ENCODE measurements around the gene DAD1.
"Not testable (repeated sequence)": the region's sequence is repeated elsewhere in the genome, so short reads cannot be mapped to it uniquely, and the experiment has no call there.

DAD1 gene

DNA sequence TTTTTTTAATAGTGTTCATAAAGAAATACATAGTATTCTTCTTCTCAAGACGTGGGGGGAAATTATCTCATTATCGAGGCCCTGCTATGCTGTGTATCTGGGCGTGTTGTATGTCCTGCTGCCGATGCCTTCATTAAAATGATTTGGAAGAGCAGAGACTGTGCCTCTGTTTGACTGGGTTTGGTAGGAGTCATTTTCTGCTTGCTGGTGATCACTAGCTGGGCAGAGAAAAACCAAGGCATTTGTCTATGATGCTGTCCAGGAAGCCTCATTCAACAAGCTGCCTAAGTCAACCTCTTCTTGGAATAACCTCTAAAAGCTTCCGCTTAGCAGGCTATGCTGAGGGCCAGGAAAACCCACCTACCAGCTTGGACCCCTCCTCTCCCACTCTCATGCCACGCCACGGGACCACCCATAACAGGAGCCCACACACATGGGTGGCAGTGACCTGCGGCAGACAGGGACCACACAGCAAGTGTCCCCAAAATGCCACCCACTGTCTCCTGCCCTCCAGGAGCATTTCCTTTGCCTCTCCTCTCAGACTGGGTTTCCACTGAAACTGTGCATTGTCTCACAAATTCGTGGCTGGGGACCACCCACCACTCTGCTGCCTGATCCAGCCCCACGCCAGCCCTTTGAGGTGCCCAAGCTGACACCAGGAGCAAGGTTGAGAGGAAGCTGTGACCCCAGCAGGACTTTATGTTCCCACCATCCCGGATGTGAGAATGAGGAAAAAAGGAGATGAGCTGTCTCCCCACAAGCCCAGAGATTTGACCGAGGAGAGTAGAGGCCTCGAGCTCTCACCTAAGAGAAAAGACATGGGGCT is 36.8 kb downstream of the DAD1 start:
- DNase-seq (ENCODE audit: low read depth in 3 of 3): no peak

DNA sequence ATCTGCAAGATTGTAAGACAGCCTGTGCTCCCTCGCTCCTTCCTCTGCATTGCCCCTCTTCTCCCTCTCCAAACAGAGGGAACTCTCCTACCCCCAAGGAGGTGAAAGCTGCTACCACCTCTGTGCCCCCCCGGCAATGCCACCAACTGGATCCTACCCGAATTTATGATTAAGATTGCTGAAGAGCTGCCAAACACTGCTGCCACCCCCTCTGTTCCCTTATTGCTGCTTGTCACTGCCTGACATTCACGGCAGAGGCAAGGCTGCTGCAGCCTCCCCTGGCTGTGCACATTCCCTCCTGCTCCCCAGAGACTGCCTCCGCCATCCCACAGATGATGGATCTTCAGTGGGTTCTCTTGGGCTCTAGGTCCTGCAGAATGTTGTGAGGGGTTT is 37.4 kb downstream of the DAD1 start:
- no peak for DNase-seq (ENCODE audit: low read depth in 3 of 3)

- peak; percentile 50 to 72 (median 68) for DNase-seq (ENCODE audit: low read depth in 3 of 3)
These were observed 38.9 kb downstream of the DAD1 start for GRCh38 chr14:22549981-22550673.

DNA sequence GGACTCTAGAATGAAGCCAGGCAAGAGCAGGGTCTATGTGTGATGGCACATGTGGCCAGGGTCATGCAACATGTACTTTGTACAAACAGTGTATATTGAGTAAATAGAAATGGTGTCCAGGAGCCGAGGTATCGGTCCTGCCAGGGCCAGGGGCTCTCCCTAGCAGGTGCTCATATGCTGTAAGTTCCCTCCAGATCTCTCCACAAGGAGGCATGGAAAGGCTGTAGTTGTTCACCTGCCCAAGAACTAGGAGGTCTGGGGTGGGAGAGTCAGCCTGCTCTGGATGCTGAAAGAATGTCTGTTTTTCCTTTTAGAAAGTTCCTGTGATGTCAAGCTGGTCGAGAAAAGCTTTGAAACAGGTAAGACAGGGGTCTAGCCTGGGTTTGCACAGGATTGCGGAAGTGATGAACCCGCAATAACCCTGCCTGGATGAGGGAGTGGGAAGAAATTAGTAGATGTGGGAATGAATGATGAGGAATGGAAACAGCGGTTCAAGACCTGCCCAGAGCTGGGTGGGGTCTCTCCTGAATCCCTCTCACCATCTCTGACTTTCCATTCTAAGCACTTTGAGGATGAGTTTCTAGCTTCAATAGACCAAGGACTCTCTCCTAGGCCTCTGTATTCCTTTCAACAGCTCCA is 39.6 kb downstream of the DAD1 start:
- no peak for DNase-seq (ENCODE audit: low read depth in 3 of 3)

GRCh38 chr14:22547948-22548750 is 40.9 kb downstream of the DAD1 start:
- DNase-seq (ENCODE audit: low read depth in 3 of 3): no peak

- DNase-seq (ENCODE audit: low read depth in 3 of 3): no peak
These were observed 41.6 kb downstream of the DAD1 start for GRCh38 chr14:22547313-22547947.

DNA sequence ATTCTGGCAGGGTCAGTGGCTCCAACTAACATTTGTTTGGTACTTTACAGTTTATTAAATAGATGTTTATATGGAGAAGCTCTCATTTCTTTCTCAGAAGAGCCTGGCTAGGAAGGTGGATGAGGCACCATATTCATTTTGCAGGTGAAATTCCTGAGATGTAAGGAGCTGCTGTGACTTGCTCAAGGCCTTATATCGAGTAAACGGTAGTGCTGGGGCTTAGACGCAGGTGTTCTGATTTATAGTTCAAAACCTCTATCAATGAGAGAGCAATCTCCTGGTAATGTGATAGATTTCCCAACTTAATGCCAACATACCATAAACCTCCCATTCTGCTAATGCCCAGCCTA is 42.3 kb downstream of the DAD1 start:
- no peak for DNase-seq (ENCODE audit: low read depth in 3 of 3)

DNA sequence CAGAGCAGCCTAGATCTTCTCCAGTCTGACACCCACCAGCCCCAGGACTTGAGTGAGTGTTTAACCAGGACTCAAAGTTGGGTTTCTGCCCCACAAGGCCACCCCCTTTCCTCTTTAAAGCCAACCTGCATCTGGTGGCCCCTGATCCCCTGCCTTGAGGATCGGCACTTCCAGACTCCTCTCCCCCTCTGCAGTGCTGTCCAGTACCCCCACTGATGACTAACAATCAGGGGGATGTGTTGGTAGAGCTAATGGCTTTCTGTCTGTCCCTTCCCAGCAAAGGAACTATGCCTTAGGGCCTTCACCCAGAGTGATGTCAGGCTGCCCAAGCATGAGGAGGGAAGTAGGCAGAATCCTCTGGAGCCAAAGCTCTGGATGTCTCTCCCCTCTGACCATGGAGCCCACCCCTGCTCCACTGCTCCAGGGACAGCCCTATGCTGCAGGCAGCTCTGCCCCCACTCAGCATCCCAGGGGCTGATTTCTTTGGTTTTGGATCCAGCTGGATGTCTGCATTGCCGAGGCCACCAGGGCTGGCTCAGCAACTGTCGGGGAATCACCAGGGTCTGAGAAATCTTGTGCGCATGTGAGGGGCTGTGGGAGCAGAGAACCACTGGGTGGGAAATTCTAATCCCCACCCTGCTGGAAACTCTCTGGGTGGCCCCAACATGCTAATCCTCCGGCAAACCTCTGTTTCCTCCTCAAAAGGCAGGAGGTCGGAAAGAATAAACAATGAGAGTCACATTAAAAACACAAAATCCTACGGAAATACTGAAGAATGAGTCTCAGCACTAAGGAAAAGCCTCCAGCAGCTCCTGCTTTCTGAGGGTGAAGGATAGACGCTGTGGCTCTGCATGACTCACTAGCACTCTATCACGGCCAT is 42.9 kb downstream of the DAD1 start:
- DNase-seq (ENCODE audit: low read depth in 3 of 3): peak in 1 of 3 experiments; percentile 61

DNA sequence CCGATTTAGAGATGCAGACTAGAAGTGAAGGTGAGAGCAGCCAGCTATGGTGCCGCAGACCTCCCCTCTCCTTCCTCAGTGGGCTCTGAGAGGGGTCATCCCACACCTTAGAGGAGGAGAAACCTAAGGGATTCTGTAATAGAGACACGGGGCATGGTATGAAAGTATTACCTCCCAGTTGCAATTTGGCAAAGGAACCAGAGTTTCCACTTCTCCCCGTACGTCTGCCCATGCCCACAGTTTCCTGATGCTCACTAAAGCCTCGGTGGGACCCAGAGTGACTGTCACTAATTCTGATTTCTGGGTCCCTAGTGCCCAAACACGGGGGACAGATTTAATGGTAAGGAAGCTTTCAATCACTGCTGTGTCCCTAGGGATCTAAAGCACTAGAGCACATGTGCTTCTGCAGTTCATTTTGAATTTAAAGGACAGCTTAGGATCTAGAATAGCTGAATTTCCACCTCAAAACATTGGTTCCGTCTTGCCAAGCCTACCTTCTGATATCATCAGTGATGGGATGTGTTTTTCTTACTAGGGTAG is 44.1 kb downstream of the DAD1 start:
- DNase-seq (ENCODE audit: low read depth in 3 of 3): no peak

DNA sequence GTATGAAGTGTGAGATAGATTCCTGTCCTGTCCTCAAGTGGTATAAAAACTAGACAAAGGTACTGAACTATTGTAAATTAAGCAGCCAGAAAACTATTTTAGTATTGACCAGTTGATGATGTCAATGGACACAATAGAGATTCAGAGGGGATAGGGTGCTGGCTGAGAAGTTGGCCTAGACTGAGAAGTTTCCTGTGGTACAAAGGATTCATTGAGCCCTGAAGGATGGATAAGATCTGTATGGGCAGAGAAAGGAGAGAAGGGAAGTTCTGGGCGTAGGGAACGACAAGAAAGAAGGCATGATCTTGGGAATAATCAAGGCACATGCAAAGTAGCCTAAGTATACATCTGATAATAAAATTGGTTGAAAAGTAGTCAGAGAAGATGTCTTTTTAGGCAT is 44.6 kb downstream of the DAD1 start:
- DNase-seq (ENCODE audit: low read depth in 3 of 3): no peak

DNA sequence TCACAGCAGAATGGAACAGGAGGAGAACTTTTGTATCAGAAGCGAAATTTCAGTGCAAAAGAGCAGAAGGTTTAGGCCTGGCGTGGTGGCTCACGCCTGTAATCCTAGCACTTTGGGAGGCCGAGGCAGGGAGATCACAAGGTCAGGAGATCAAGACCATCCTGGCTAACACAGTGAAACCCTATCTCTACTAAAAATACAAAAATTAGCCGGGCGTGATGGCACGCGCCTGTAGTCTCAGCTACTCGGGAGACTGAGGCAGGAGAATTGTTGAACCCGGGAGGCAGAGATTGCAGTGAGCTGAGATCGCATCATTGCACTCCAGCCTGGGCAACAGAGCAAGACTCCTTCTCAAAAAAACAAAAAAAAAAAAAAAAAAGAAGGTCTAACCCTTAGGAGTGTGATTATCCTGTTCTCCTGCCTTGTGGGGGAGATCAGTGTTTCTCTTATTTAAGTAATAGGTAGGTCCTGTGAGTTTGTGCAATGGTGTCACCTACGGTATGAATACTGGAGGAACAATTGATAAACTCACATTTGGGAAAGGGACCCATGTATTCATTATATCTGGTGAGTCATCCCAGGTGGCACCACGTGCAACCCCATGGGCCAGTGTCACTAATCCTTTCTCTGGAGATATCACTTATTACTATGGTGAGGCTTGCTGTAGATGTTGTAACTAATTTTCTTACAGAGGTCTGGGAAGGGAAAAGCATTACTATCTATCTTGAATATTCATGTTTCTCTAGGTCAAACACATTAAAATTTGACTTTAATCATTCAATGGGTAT is 45.3 kb downstream of the DAD1 start:
- not testable (repeated sequence) for DNase-seq (ENCODE audit: low read depth in 3 of 3)

- DNase-seq (ENCODE audit: low read depth in 3 of 3): no peak
These were observed 46.7 kb downstream of the DAD1 start for GRCh38 chr14:22542360-22542759.

GRCh38 chr14:22541721-22542120 is 47.3 kb downstream of the DAD1 start:
- no peak for DNase-seq (ENCODE audit: low read depth in 3 of 3)

- DNase-seq (ENCODE audit: low read depth in 3 of 3): no peak
These were observed 48.1 kb downstream of the DAD1 start for GRCh38 chr14:22540811-22541360.

GRCh38 chr14:22540293-22540692 is 48.7 kb downstream of the DAD1 start:
- DNase-seq (ENCODE audit: low read depth in 3 of 3): no peak

- no peak for DNase-seq (ENCODE audit: low read depth in 3 of 3)
These were observed 49.2 kb downstream of the DAD1 start for GRCh38 chr14:22539831-22540230.

- DNase-seq (ENCODE audit: low read depth in 3 of 3): no peak
These were observed 50.3 kb downstream of the DAD1 start for GRCh38 chr14:22538671-22539228.

DNA sequence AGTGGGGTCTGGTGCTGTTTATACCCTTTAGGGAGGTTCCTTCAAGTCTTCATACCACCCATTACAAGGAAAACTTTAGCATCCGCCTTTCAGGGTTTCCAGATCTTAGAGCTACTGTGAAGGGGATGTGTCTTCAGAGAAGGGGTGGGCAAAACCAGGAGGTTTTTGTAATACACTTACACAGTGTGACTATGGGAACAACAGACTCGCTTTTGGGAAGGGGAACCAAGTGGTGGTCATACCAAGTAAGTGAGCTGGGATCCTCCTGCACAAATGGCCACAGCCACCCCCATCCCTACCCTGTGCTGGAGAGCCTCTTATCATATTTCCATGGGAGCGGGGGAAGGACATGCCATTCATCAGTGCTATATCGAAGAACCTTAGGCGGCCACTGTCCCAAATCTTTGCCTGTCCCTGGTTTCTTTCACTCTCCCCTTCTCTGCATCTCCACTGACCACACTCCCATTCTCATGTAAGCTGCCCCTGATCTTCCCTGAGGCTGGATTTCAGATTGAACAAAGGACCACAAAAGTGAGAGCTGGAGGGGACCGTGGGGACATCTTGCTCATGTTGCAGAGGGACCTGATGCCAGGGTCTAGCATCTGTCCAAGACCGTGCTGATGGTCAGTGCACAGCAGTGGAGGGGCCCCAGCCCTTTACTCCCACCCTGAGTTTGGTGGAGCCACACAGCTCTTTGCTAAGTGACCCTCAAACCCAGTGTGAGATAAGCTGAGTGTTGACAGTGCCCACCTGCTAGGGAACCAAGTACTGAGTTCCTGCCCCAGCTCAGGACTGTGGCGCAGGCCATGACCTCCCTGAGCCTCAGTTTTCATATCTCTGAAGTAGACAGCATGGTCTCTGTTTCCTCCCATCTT is 51.4 kb downstream of the DAD1 start:
- no peak for DNase-seq (ENCODE audit: low read depth in 3 of 3)
